CD4-positive, alpha-beta T cell treated with Interleukin-17A for 4 hours (primary cell): ENCODE data around the gene GABRG3.

Experiments used
- DNase-seq: peaks from one replicate; pipeline ENCODE4 v3.0.0-alpha.2; 2020; ENCODE audit warnings: mixed read lengths

Gene GABRG3

GRCh38 chr15:27532358-27532757 lies 561.4 kb downstream of the GABRG3 start:
- DNase-seq, result no peak

- no peak for DNase-seq
These were observed 564.6 kb downstream of the GABRG3 start for GRCh38 chr15:27535445-27536129.

GRCh38 chr15:27538325-27538724 lies 567.3 kb downstream of the GABRG3 start:
- no peak for DNase-seq

GRCh38 chr15:27541581-27541980 lies 570.6 kb downstream of the GABRG3 start:
- DNase-seq, result no peak

GRCh38 chr15:27545494-27546255 lies 574.7 kb downstream of the GABRG3 start:
- no peak for DNase-seq

- DNase-seq, result no peak
These were observed 578.8 kb downstream of the GABRG3 start for GRCh38 chr15:27549746-27550145.

- no peak for DNase-seq
These were observed 579.7 kb downstream of the GABRG3 start for GRCh38 chr15:27550635-27551034.

- no peak for DNase-seq
These were observed 590.8 kb downstream of the GABRG3 start for GRCh38 chr15:27561816-27562215.

- no peak for DNase-seq
These were observed 592.9 kb downstream of the GABRG3 start for GRCh38 chr15:27563765-27564370.

GRCh38 chr15:27564656-27565055 lies 593.7 kb downstream of the GABRG3 start:
- DNase-seq, result no peak

- no peak for DNase-seq
These were observed 599.8 kb downstream of the GABRG3 start for GRCh38 chr15:27570746-27571145.

GRCh38 chr15:27573805-27574485 lies 603.0 kb downstream of the GABRG3 start:
- DNase-seq, result no peak

GRCh38 chr15:27574541-27575054 lies 603.6 kb downstream of the GABRG3 start:
- no peak for DNase-seq

- DNase-seq, result no peak
These were observed 604.5 kb downstream of the GABRG3 start for GRCh38 chr15:27575521-27575920.

- DNase-seq, result no peak
These were observed 605.6 kb downstream of the GABRG3 start for GRCh38 chr15:27576576-27576975.

- DNase-seq, result no peak
These were observed 608.8 kb downstream of the GABRG3 start for GRCh38 chr15:27579738-27580137.

GRCh38 chr15:27582726-27583410 lies 611.9 kb downstream of the GABRG3 start:
- no peak for DNase-seq

- DNase-seq, result no peak
These were observed 612.7 kb downstream of the GABRG3 start for GRCh38 chr15:27583651-27584050.

GRCh38 chr15:27585041-27585640 lies 614.2 kb downstream of the GABRG3 start:
- no peak for DNase-seq

GRCh38 chr15:27587810-27588209 lies 616.8 kb downstream of the GABRG3 start:
- no peak for DNase-seq

- no peak for DNase-seq
These were observed 618.3 kb downstream of the GABRG3 start for GRCh38 chr15:27589260-27589659.

GRCh38 chr15:27589782-27590181 lies 618.8 kb downstream of the GABRG3 start:
- DNase-seq, result no peak
